GM23338 (cell line): Measurements from ENCODE around the gene SEMA3C. TPM values are rescaled to one million over a fixed set of nuclear protein-coding genes. Genes with fewer than 3 reads are reported as not detected.

ENCODE experiments used
- ATAC-seq: fragments of 200-7000 bp; cut with Tn5 transposase; 3 replicates; pipeline ENCODE4 v1.9.1; 2020
- DNase-seq: peaks from one replicate; pipeline ENCODE4 v3.0.0-alpha.2; 2015; ENCODE audit warnings: low spot score
- H2AFZ ChIP-seq: fragments of 200-600 bp; sonication (generic); 2 replicates; pipeline ENCODE4 v1.8.0; 2016; ENCODE audit warnings: antibody characterized with exemption, mild to moderate bottlenecking, moderate library complexity
- H3F3A ChIP-seq: fragments of 200-600 bp; sonication (generic); replicated peaks from 2 replicates; pipeline ENCODE4 v1.8.0; 2017; ENCODE audit warnings: antibody characterized with exemption, mixed run types, low read depth
- H3K27ac ChIP-seq: fragments of 200-600 bp; sonication (generic); 2 replicates; pipeline ENCODE4 v1.6.1; 2016; ENCODE audit warnings: low read depth
- H3K27me3 ChIP-seq: fragments of 200-600 bp; sonication (generic); 2 replicates; pipeline ENCODE4 v1.8.0; 2016; ENCODE audit warnings: mild to moderate bottlenecking, mixed run types, moderate library complexity; ENCODE audit not compliant: insufficient read depth
- H3K36me3 ChIP-seq: fragments of 200-600 bp; sonication (generic); 2 replicates; pipeline ENCODE4 v1.8.0; 2016; ENCODE audit warnings: mild to moderate bottlenecking; ENCODE audit not compliant: insufficient read depth
- H3K4me1 ChIP-seq: fragments of 200-600 bp; sonication (generic); 2 replicates; pipeline ENCODE4 v1.8.0; 2016; ENCODE audit warnings: mild to moderate bottlenecking, moderate library complexity; ENCODE audit not compliant: insufficient read depth
- H3K4me2 ChIP-seq: fragments of 200-600 bp; sonication (generic); 2 replicates; pipeline ENCODE4 v1.7.1; 2017; ENCODE audit warnings: mixed run types
- H3K4me3 ChIP-seq: fragments of 200-600 bp; sonication (generic); 2 replicates; pipeline ENCODE4 v1.6.1; 2016; ENCODE audit warnings: mixed run types
- H3K79me2 ChIP-seq: fragments of 200-600 bp; sonication (generic); replicated peaks from 2 replicates; pipeline ENCODE4 v1.8.0; 2017; ENCODE audit warnings: mild to moderate bottlenecking; ENCODE audit not compliant: insufficient read depth
- H3K9me2 ChIP-seq: fragments of 200-600 bp; sonication (generic); 2 replicates; pipeline ENCODE4 v1.8.0; 2017; ENCODE audit not compliant: insufficient read depth
- H4K20me1 ChIP-seq: fragments of 200-600 bp; sonication (generic); replicated peaks from 2 replicates; pipeline ENCODE4 v1.8.0; 2017; ENCODE audit warnings: mild to moderate bottlenecking; ENCODE audit not compliant: insufficient read depth
- H3K27ac Mint-ChIP-seq: 2 replicates; pipeline ENCODE4 v1.8.0; 2020; ENCODE audit warnings: inconsistent platforms, mild to moderate bottlenecking, moderate library complexity, mixed read lengths
- H3K27me3 Mint-ChIP-seq: 3 replicates; pipeline ENCODE4 v1.8.0; 2022; ENCODE audit warnings: low read depth, mild to moderate bottlenecking, moderate library complexity, mixed read lengths, inconsistent platforms; ENCODE audit not compliant: insufficient read depth, poor library complexity
- H3K36me3 Mint-ChIP-seq: 3 replicates; pipeline ENCODE4 v1.8.0; 2021; ENCODE audit warnings: low read depth, mild to moderate bottlenecking, inconsistent platforms, moderate library complexity, mixed read lengths
- H3K4me1 Mint-ChIP-seq: 3 replicates; pipeline ENCODE4 v1.8.0; 2020; ENCODE audit warnings: mild to moderate bottlenecking, inconsistent platforms, mixed read lengths
- H3K4me3 Mint-ChIP-seq: 3 replicates; pipeline ENCODE4 v1.8.0; 2021; ENCODE audit warnings: moderate library complexity, mild to moderate bottlenecking, inconsistent platforms, mixed read lengths
- H3K9me3 Mint-ChIP-seq: 3 replicates; pipeline ENCODE4 v1.8.0; 2020; ENCODE audit warnings: moderate library complexity, mild to moderate bottlenecking, inconsistent platforms, mixed read lengths
- CREB1 ChIP-seq: fragments of 250-450 bp; sonication (Bioruptor Pico); IDR thresholded peaks from 2 replicates; pipeline ENCODE4 v1.5.0; 2020; ENCODE audit warnings: low read depth, mild to moderate bottlenecking, moderate library complexity
- EZH2 ChIP-seq: fragments of 200-600 bp; sonication (generic); IDR thresholded peaks from one replicate; pipeline ENCODE4 v1.8.0; 2017; ENCODE audit warnings: antibody characterized with exemption, mild to moderate bottlenecking, low read depth; ENCODE audit not compliant: unreplicated experiment
- EZH2phosphoT487 ChIP-seq: fragments of 200-600 bp; sonication (generic); IDR thresholded peaks from one replicate; pipeline ENCODE4 v1.8.1; 2018; ENCODE audit warnings: antibody characterized with exemption; ENCODE audit not compliant: unreplicated experiment
- NANOG ChIP-seq: IDR thresholded peaks from 2 replicates; pipeline ENCODE4 v1.6.1; 2016; ENCODE audit warnings: antibody characterized with exemption, borderline replicate concordance
- ZNF114 ChIP-seq: fragments of 250-450 bp; sonication (Bioruptor Pico); IDR thresholded peaks from 2 replicates; pipeline ENCODE4 v1.5.0; 2020; ENCODE audit warnings: mild to moderate bottlenecking, moderate library complexity
- ZNF462 ChIP-seq: fragments of 250-450 bp; sonication (Bioruptor Pico); IDR thresholded peaks from 2 replicates; pipeline ENCODE4 v1.5.0; 2020; ENCODE audit warnings: mild to moderate bottlenecking, moderate library complexity
- polyA plus RNA-seq: library from polyadenylated mRNA; unstranded; fragments of >200 nt; fragmentation: Nextera tagmentation; extraction: Ambion mirVana; gene quantifications from 2 replicates; pipeline ENCODE4 v1.2.1, GENCODE V29; 2016
- total RNA-seq: library from RNA; depleted of rRNA; stranded (reverse); fragments of >200 nt; shearing (Covaris generic); gene quantifications from 2 replicates; pipeline ENCODE4 v1.2.3, GENCODE V29; 2014

Gene SEMA3C
- total and polyA plus RNA-seq, 2 experiments from 2014 or later = 1.0 to 3.5 TPM

- no peak for TF ChIP-seq ZNF462
- no peak for TF ChIP-seq ZNF114 (CRISPR knock-in tag)
- no peak for TF ChIP-seq EZH2phosphoT487
- no peak for TF ChIP-seq EZH2
Measured at GRCh38 chr7:80869106-80869784, 49.6 kb downstream of the SEMA3C start (continued).

- TF ChIP-seq CREB1 (CRISPR knock-in tag) = no peak
- TF ChIP-seq NANOG = no peak
- Histone ChIP-seq H3K9me2 (no peaks in the 10 kb centered on the region), H3F3A (no peaks in the 10 kb centered on the region), H4K20me1 (no peaks in the 10 kb centered on the region), H3K27ac (no peak overlapping the region), H2AFZ (no peak overlapping the region), H3K4me3 (no peak overlapping the region), H3K27me3 (no peaks in the 10 kb centered on the region), H3K4me2 (no peak overlapping the region), H3K36me3 (no peaks in the 10 kb centered on the region), H3K79me2 (no peaks in the 10 kb centered on the region), H3K4me1 (peaks cover 4% of the 10 kb centered on the region; the same call in 1 of the 2 replicates)
- no peaks in the 10 kb centered on the region for H3K36me3 Mint-ChIP-seq
- H3K4me1 Mint-ChIP-seq = peaks cover 12% of the 10 kb centered on the region
- H3K27me3 Mint-ChIP-seq = no peaks in the 10 kb centered on the region
- no peak overlapping the region for H3K4me3 Mint-ChIP-seq
- no peaks in the 10 kb centered on the region for H3K9me3 Mint-ChIP-seq
- ATAC-seq (no peak), DNase-seq (no peak)
- H3K27ac Mint-ChIP-seq = no peak overlapping the region
Measured at GRCh38 chr7:80868566-80868965, 50.3 kb downstream of the SEMA3C start.
